NCI-H2196 treated with DMSO at 0.1 percent for 48 hours (cell line): Measurements from ENCODE around the gene TSPAN3.

Experiments
- DNase-seq: peaks from one replicate; lab custom pipeline; 2025; ENCODE audit not compliant: unreplicated experiment; lab: John Stamatoyannopoulos, UW

The TSPAN3 gene

DNA sequence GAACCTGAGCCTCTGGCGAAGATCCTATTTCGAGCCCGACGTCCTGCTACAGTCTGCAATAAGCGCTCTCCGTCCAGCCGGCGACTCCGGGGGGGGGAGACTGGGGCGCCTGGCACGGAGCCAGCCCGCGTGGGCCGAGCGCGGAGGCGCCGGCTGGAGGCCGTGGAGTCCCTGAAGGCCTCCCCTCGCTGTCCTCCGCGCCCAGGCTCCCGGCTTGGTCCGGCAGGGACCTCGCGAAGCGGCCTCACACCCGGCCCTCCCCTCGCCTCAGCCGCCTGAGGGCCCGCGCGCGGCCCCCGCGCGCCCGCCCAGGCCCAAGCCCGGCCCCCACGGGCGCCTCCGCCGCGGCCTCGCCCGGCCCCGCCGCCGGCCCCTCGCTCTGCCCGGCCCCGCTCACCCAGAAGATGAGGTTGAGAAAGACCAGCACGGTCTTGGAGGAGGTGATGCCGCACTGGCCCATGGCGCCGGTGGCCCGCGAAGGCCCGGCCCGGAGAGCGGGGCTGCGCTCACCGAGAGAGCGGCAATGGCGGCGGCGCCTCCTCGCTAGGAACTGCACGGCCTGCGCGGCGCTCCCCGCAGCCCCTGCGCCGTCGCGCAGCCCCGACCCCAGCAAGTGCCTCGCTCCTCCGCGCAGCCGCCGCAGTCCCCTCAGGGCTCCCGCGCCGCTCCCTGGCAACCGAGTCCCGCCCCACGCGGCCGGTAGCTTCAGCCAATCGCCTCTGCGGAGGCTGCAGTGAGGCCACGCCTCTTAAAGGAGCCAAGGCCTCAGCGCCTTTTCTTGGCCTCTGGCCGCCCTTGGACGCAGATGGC lies at the start of gene TSPAN3:
TSPAN3 (minus strand) TSS at position 615 of the 810 bp plus-strand sequence; CDS start at position 460, 155 bp downstream.
- peak; percentile 57 for DNase-seq

DNA sequence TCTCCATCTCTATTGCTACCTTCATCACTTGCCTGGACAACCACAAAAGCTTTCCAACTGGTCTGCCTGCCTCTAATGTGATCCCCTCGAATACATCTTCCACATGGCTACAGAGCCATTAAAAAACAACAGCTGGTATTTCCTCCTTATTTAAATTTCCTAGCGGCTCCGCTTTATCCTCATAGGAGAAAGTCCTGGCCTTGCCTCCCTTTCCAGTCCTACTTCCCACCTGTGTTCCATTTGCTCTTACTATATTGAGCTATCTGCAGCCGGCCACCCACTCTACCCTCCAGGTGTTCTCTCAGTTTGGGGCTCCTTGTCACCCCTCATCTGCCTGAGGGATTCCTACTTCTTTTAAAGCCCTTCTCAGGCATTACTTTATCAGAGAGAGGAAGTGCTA lies 49.7 kb upstream of the TSPAN3 start:
- no peak for DNase-seq

GRCh38 chr15:77119446-77119845 lies 48.5 kb upstream of the TSPAN3 start:
- no peak for DNase-seq

GRCh38 chr15:77118882-77119321 lies 48.0 kb upstream of the TSPAN3 start:
- DNase-seq = peak; percentile 4

GRCh38 chr15:77115179-77115578 lies 44.3 kb upstream of the TSPAN3 start:
- no peak for DNase-seq

- no peak for DNase-seq
Measured at GRCh38 chr15:77112838-77113504, 42.1 kb upstream of the TSPAN3 start.

- no peak for DNase-seq
Measured at GRCh38 chr15:77111789-77112188, 40.9 kb upstream of the TSPAN3 start.

GRCh38 chr15:77107531-77108355 lies 36.8 kb upstream of the TSPAN3 start:
- peak; percentile 11 for DNase-seq

DNA sequence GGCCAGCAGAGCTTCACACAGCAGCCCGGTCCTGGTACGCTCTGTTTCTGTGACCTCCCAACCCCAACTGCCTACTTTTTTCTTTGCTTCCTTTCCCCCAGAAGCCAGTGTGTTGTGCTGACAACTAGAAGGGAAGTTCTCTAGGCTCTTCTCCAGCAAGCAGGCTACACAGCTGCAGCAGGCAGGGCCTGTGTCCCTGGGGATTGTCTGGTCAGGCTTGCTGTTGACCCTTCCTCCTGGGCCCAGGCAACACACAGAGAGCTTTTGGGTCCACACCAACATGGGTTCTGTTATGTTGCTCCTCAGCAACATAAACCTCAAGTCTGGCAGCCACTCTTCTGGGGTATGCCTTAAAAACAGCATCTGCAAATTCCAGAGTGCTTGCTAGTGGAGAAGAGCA lies 36.2 kb upstream of the TSPAN3 start:
- DNase-seq = no peak

- no peak for DNase-seq
Measured at GRCh38 chr15:77104155-77104554, 33.2 kb upstream of the TSPAN3 start.

DNA sequence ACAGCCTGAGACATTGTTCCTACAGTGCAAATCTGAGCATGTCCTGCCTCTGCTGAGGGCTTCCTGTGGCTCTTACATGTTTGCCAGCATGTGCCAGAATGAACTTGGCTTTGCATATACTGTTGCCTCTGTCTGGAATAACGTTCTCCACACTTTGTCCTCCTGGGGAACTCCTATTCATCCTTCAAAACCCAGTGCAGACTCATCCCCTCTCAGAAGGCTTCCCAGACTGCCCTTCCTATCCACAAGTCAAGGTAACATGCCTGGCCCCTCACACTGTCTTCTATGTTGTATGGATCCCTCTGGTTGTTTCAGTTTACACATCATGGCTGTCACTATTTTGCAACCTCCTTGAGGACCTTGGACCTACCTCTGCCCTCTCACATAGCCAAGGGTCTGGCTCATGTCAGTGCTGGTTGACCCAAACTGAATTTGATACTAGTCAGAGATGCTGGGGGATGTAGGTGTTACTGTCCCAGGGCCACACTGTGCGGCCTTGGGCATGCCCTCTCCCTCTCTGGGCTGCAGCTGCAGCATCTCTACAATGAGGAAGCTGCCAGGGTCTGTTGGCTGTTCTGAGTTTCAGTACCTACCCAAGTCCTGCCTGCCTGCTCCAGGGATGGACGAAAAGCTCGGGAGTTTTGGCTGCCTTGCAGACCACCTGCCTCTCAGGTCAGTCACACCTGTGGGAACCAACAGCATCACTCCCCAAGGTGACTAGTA lies 29.0 kb upstream of the TSPAN3 start:
- no peak for DNase-seq

DNA sequence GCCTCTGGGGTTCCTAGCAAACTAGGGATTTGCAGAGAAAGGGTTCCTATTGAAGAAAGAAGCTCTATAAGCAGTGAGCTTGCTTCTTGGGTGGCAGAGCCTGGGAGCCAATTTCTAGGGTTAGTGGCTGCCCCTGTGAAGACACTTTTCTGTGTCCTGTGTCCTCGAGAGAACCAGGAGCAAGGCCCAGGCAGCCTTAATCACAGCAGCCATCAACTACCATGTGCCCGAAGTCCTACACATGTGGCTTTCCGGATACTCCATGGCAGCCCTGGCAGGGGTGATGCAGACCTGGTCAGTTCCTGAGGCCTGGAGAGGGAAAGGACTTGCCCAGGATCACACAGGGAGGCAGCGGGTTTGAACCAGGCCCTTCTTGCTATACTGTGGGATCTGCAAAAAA lies 27.7 kb upstream of the TSPAN3 start:
- no peak for DNase-seq

GRCh38 chr15:77097921-77098320 lies 27.0 kb upstream of the TSPAN3 start:
- no peak for DNase-seq

GRCh38 chr15:77097248-77097721 lies 26.4 kb upstream of the TSPAN3 start:
- DNase-seq = no peak

DNA sequence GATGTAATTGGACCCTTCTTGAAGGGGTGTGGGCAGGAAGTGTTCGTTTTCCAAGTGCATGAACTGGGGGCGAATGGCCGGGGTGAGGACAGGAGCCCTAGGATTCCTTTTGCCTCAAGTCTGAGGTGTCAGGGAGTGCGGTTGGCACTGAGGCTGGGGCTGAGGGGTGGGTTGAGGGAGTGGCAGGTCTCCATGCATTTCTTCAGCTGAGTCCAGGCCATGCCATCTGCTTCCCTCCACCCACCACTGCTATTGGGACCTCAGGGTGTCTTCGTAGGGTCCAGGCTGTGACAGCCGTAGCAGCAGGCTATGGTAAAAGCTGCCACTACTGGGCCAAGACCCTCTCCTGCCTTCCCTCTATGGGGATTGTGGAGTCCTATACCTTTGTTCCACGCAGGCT lies 25.6 kb upstream of the TSPAN3 start:
- DNase-seq = no peak

DNA sequence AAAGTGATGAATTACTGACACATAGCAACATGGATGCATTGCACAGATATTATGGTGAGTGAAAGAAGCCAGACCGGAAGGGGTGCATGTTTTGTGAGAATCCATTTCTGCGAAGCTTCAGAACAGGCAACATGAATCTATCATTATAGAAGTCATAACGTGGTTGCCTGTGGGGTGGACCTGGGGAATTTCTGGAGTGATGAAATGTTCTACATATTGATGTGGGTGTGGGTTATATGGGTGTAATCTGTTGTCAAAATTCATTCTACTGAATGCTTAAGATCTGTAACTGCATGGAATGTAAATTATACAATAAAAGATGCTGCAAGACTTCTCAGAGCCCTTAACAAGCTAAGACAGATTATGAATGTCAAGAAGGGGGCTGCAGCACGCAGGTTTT lies 25.2 kb upstream of the TSPAN3 start:
- no peak for DNase-seq

- DNase-seq = no peak
Measured at GRCh38 chr15:77094397-77095030, 23.6 kb upstream of the TSPAN3 start.

GRCh38 chr15:77093436-77093835 lies 22.5 kb upstream of the TSPAN3 start:
- no peak for DNase-seq

DNA sequence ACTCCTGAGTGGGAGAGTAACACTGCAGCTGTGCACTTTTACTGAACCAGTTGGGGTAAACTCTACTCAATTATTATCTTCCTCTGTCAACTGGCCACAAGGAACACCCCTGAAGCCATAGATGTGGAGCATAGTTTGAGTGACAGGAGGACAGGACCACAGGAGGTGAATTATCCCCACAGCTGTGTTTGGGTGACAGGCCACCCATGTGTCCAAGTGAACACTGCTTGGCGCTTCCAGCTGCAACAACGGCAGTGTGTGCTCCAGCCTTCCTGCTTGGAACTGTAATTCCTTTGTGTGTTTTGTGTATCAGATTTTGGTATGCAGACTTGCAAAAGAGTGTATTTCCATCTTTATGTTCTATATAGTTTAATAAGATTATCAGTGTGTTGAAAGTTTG lies 20.2 kb upstream of the TSPAN3 start:
- no peak for DNase-seq

- no peak for DNase-seq
Measured at GRCh38 chr15:77087213-77087612, 16.3 kb upstream of the TSPAN3 start.
